GM13976 (cell line): ENCODE data around the gene CD164L2.
"Not testable (repeated sequence)": the region's sequence is repeated elsewhere in the genome, so short reads cannot be mapped to it uniquely, and the experiment has no call there.

ENCODE experiments used
- DNase-seq: peaks from one replicate; pipeline ENCODE4 v3.0.0; 2012; ENCODE audit warnings: low spot score
- CTCF ChIP-seq: IDR thresholded peaks from 2 replicates; pipeline ENCODE4 v1.5.1; 2012; ENCODE audit warnings: borderline replicate concordance, mild to moderate bottlenecking; ENCODE audit not compliant: insufficient read depth; ENCODE audit errors: extremely low read depth, missing control alignments, control extremely low read depth
- in situ Hi-C: fragments of 300-500 bp; cut with MboI; formaldehyde crosslinking; loops from one replicate; pipeline ENCODE4 v1.12.0; 2022; ENCODE audit warnings: low sequenced_read_pairs, mixed read lengths, inconsistent platforms; ENCODE audit not compliant: unreplicated experiment

CD164L2 gene

GRCh38 chr1:27383039-27383605, at the start of gene CD164L2:
Gene CD164L2 (minus strand): TSS chr1:27383333. CDS start chr1:27383239, 94 bp downstream.
- DNase-seq = no peak
- in situ Hi-C loops = no loop called here

GRCh38 chr1:27432725-27433124, 49.6 kb upstream of the CD164L2 start:
- in situ Hi-C loops, DNase-seq: not testable (repeated sequence)

More at GRCh38 chr1:27383039-27383605, at the start of gene CD164L2:
- no peak for TF ChIP-seq CTCF

- no peak for TF ChIP-seq CTCF
- in situ Hi-C loops = no loop called here
- no peak for DNase-seq
Observed at GRCh38 chr1:27431601-27431940, 48.4 kb upstream of the CD164L2 start.

GRCh38 chr1:27430903-27431600, 47.9 kb upstream of the CD164L2 start:
- no peak for TF ChIP-seq CTCF
- DNase-seq = peak; percentile 42
- in situ Hi-C loops = no loop called here

GRCh38 chr1:27429029-27429425, 45.9 kb upstream of the CD164L2 start:
- TF ChIP-seq CTCF = no peak
- in situ Hi-C loops = no loop called here
- DNase-seq = no peak

GRCh38 chr1:27428316-27429028, 45.3 kb upstream of the CD164L2 start:
- DNase-seq = no peak
- TF ChIP-seq CTCF = no peak
- in situ Hi-C loops = no loop called here

- in situ Hi-C loops = no loop called here
- no peak for TF ChIP-seq CTCF
- no peak for DNase-seq
Observed at GRCh38 chr1:27427816-27428315, 44.7 kb upstream of the CD164L2 start.
